ENCODE data around the gene FGF19. TPM values are rescaled to one million over a fixed set of nuclear protein-coding genes. Genes with fewer than 3 reads are reported as not detected.

The FGF19 gene, protein sequence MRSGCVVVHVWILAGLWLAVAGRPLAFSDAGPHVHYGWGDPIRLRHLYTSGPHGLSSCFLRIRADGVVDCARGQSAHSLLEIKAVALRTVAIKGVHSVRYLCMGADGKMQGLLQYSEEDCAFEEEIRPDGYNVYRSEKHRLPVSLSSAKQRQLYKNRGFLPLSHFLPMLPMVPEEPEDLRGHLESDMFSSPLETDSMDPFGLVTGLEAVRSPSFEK
- polyA plus RNA-seq (ENCODE audit: insufficient read length in 3 of 3) = 1 to 10 TPM in 2 of 3 donors, under 1 TPM in 1; 0.34 to 1.1 (median 1.1) TPM
- long read RNA-seq, donor 1 = 0 reads
- long read RNA-seq, donor 2 = 0 reads
- long read RNA-seq, donor 3, partial matches to known transcripts = 0 of 1 reads
- long read RNA-seq, donor 3, other reads (novel, unspliced or antisense) = 0 of 1 reads
- long read RNA-seq, donor 4 = 0 reads
- long read RNA-seq, donor 5, partial matches to known transcripts = 0 of 1 reads
- long read RNA-seq, donor 5, other reads (novel, unspliced or antisense) = 0 of 1 reads
- long read RNA-seq, donor 6 = 0 reads
- long read RNA-seq, donor 7, transcript FGF19-201 (3 exons, 2,447 nt) = major isoform, 5 of 5 reads
- long read RNA-seq, donor 7, partial matches to known transcripts = 0 of 5 reads
- long read RNA-seq, donor 7, other reads (novel, unspliced or antisense) = 0 of 5 reads
- long read RNA-seq, donor 8 = 0 reads
- long read RNA-seq, donor 9, partial matches to known transcripts = 0 of 2 reads
- long read RNA-seq, donor 9, other reads (novel, unspliced or antisense) = 0 of 2 reads
- long read RNA-seq, donor 10 = 0 reads
- long read RNA-seq, donor 11, partial matches to known transcripts = 0 of 1 reads
- long read RNA-seq, donor 11, other reads (novel, unspliced or antisense) = 0 of 1 reads
- long read RNA-seq, donor 12 = 0 reads
- long read RNA-seq, donor 13, partial matches to known transcripts = 0 of 1 reads
- long read RNA-seq, donor 13, other reads (novel, unspliced or antisense) = 0 of 1 reads
- long read RNA-seq, donor 14 = 0 reads
- long read RNA-seq, donor 15 = 0 reads
- long read RNA-seq, donor 16, partial matches to known transcripts = 0 of 1 reads
- long read RNA-seq, donor 16, other reads (novel, unspliced or antisense) = 0 of 1 reads

DNA sequence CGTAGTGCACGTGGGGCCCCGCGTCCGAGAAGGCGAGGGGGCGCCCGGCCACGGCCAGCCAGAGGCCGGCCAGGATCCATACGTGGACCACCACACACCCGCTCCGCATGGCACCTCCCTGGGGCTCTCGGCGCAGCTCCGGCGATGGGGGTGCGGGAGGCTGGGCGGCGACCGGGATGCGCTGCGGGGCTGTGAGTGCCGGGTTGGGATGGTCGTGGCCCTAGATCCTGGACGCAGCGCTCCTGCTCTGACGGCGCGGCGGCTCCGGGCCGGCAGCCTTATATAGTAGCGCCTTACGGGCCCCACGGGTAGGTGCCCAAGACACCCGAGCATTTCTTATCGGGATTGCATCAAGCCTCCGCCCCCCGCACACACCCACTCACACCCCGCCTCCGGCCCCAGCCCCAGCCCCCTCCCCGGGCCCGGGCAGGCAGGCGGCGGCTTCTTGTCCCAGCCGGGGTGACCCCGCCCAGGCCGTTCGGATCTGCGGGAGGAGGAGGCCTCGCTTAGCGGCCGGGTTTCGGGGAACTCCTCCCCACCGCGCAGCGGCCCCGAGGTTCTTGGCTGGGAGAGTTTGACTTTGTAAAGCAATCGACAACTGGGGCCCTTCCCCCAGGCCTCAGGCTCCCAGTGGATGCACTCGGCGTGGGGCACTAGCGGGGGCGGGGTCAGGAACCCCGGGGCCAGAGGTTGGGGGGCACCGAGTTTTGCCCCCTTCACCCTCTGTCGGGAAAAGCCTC, at the start of gene FGF19:
TSS of gene FGF19 (minus strand) at position 255 of the 740 bp plus-strand sequence. CDS start at position 109, 146 bp downstream.
- DNase-seq = no peak

DNA sequence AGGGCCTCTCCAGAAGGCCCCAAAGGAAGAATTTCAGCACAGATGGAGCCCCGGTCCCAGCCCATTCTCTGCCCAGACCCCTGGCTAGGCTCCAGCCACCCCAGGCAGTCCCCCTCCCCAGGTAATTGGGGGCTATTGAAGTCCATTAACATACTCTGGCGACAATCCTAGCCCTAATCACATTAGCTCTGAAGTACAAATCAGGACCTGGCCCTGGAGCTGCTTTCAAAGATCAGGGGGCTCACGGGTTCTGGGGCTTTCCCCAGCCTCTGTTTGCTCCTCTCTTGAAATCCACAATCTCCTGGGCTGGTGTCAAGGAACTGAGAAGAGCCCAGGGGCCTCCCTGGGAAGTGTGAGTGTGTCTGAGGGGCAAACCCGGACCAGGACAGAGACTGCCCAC, 49.1 kb upstream of the FGF19 start:
- no peak for DNase-seq

DNA sequence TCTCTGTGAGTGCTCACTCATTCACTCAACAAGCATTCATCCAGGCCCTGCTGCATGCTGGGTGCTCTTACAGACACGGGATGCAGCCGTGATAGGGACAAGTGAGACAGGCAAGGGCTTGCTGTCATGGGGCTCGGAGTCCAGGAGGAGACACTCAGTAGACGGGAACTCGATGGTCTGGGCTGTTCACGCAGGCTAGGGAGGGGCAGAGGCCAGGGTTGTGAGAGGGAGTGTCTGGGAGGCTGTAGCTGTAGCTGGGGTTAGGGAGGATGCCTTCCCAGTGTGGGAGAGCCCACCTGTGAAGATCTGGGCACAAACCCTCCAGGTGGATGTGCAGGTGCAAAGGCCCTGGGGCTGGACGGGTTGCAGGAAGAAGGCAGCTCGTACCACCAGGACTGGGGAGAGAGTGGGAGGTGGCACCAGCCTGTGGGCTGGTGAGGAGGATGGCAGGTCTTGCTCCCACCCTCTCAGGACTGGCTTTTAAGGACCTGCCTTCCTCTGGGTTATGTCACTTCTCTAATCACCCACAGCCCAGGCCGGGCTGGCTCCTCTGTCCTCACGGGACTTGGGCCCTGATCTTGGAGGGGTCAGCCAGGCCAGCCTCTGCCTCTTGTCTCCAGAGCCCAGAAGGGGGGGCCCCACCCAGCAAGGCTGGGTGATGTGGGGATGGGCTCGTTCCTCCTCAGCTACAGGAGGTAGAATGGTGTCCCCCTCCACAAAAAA, 47.2 kb upstream of the FGF19 start:
- DNase-seq = no peak

DNA sequence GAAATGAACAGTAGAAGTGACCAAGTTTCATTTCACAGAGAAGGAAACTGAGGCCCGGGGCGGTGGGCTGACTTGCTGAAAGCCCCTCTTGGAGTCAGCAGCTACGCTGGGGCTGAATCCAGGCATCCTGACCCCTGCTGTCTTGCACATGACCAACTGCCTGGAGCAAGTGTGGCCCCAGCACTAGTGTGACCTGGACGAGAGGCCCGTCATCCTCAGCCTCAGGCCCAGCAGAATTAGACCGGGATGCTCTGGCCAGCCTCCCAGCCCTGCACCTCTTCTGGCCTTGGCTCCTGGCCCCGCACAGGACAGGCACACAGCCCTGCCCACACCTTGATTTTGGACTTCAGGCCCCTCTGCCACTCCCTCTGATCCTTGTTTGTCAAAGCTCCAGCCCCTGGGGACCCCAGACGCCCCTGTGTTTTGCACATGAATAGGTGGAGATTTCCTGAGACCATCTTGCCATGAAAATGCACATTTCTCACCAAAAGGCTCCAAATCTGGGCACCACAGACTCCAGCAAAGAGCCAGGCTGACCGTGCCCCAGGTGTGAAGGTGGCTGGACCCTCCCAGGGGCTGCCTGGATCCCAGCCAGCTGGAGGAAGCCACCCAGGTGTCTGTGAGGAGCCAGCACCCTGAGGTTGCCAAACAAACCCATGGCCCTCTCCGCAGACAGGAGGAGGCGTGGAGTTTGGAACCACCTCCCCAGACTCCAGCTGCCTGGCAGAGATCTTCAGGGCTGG, 46.5 kb upstream of the FGF19 start:
- DNase-seq = no peak

DNA sequence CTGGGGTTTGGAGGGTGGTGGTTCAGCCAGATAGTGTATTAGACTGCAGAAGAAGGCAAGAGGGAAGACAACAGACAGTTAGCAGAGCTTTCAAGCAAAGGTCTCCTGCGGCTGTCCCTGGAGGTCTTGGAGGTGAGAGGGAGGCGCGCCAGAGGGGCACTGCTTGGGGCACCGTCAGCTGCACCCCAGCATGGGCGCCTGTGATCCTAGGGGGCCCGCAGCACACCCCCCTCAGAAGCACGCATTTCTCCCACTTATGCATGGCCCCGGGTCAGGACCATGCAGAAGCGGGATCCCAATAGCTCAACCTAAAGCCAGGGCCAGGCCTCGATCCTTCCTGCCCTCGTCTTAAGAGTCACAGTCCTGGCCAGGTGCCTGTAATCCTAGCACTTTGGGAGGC, 44.8 kb upstream of the FGF19 start:
- no peak for DNase-seq

DNA sequence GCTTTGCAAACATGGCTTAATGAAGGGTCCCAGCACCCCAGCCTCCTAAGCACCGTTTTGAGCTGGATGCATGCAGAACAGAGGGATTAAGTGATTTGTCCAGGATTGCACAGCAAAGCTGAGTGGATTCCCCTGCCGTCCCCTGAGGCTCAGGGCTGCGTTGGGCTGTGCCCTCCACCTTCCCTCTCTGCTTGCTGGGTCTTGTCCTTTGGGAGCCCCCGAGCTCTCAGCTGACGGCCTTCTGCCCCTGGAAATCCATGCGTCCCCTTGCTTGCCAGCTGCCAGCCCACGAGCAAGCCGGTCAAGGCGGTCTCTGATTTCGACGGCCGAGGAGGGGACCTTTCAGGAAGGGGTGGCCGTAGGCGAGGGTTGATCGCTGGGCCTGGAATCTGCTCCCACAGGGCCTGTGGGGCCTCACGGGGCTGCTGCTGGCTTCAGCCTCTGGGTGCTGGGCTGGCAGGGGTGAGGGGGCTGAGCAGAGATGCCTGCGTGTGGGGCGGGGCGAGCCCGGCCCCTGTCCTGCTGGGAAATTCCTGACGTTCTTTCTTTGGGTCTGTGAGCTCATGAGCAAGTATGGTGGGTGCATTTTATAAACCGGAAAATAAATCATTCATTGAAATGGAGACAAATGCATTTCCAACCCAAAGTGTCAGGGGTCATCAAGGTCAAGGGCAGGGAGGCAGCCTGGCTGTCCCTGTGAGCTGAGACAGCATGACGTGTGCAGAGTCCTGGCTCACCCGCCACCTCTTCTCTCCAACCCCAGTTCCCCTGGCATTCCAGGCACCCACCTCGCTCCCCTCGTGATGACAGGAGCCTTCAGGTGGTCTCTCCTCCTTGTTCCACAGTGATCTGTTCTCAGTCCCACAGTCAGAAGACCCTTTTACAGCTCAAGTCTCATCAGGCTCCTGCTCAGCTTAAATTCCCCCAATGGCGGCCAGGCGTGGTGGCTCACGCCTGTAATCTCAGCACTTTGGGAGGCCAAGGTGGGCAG, 43.2 kb upstream of the FGF19 start:
- DNase-seq = peak; percentile 16

DNA sequence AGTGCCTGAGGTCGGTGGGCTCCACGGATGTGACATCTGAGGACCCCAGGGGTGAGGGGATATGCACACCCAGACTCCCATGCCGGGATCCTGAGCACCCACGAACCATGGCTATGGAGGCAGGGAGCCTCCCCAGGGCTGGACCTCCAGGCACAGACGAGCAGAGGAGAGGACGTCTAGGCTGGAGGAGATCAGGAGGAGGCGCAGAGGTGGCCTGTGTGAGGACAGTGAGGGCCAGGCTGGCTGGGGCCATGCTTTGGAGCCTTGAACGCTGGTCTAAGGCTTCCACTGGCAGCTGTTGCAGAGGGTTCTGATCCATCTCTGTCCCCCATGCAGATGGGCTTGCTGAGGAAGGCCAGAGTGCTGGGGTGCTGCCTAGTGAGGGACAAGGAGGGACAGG, 42.3 kb upstream of the FGF19 start:
- DNase-seq = no peak

DNA sequence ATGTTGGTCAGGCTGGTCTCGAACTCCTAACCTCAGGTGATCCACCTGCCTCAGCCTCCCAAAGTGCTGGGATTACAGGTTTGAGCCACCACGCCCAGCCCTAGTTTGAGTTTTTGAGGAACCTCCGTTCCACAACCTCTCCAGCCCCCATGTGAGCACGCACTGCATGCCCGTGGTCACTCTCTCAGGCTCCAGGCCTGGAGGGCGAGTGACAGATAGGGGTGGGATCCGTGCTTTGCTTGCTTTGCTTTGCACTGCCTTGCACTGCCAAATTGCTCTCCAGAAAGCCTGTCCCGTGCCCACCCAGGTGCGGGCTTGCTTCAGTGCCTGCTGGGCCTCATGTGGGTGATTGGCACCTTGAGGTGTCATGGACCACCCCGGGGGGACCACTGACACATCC, 41.4 kb upstream of the FGF19 start:
- no peak for DNase-seq

DNA sequence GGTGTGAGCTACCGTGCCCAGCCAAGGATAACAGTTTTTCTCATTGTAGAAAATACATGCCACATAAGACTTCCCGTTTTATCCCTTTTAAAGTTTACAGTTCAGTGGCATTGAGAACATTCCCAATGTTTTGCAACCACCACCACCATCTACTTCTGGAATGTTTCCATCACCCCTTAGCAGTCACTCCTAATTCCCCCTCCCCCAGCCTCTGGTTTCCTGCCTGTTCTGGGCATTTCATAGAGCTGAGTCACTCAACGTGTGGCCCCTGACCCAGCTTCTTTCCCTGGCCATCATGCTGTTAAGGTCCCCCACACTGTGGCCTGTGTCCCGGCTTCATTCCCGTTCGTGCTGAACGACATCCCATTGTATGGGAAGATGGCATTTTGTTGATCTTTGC, 40.6 kb upstream of the FGF19 start:
- peak; percentile 22 for DNase-seq

DNA sequence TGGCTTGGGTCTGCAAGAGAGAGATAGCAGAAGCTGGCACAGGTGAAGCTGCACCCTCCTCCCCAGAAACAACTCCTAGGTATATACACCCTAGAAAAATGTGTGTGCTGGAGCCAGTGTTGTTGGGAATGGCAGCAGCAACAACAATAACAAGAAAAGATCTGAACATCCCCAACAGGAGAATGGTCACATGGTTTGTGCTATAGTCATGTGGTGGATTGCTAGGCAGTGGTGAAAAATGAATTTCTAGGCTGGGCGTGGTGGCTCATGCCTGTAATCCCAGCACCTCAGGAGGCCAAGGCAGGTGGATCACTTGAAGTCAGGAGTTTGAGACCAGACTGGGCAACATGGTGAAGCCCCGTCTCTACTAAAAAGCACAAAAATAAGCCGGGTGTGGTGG, 31.0 kb upstream of the FGF19 start:
- DNase-seq = no peak

DNA sequence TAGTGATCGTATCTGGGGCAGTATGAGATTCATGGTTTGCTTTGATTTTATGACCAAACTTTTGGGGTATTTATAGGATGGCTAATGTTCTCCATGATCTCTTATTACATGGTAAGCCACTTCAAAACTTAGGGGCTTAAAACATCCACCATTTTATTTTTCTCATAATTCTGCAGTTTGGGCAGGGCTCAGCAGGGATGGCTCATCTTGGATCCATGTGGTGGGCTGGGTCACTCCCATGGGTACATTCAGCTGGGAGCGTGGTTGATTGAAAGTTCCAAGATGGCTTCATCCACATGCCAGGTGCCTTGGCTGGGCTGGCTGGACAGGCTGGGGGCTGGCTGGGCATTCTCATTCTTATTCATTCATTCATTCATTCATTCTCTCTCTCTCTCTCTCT, 30.5 kb upstream of the FGF19 start:
- no peak for DNase-seq

DNA sequence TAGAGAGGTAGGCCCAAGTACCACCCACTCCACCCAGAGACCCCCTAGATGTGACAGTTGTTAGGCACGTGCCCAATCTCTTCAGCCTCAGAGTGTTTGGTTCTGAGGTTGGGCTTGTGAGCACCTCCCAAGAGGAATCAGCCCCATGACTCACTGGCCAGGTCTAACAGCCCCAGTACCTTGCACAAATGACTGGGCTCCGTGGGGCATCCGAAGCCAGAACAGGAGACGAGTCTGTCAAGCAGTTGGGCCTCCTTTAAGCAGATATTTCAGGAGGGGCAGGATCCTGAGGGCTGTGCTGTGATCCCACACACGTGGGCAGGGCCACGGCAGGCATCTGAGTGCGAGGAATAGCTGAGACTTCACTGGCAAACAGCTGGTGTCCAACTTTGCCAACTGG, 29.1 kb upstream of the FGF19 start:
- DNase-seq = no peak

DNA sequence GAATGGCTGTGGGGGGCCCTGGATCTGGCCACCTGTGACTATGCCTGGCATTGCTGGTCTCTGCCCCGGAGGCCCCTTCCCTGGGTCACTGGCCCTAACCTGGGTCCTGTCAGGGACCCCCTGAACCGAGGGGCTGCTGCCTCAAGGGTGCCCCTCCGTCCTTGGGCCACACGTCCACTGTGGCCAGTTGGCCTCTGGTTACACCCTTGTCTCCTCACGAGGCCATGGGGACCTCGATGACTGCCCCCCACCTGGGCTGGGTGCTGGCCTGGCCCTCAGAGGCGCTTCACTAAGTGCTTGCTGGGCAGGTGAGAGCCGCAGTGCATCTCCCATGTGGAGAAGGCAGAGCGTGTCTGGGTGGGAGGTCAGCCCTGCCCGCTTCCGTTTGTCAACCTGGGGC, 27.3 kb upstream of the FGF19 start:
- no peak for DNase-seq

DNA sequence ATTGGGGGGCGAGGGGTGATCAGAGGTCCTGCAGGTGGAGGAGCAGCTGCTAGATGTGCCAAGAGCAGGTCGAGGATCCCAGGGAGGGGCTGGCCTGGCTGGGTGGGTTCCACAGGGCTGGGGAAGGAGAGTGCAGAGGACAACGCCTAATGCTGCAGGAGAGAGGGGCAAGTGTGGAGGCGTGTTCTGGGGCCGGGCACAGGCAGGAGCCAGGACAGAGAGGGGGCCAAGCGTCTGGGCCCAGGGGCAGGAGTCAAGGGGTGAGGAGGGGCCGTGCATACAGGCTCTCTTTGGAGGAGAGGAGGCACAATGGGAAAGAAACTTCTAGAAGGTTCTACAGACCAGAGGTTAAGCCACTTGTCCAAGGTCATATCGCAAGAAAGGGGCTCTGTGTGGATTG, 26.7 kb upstream of the FGF19 start:
- no peak for DNase-seq

DNA sequence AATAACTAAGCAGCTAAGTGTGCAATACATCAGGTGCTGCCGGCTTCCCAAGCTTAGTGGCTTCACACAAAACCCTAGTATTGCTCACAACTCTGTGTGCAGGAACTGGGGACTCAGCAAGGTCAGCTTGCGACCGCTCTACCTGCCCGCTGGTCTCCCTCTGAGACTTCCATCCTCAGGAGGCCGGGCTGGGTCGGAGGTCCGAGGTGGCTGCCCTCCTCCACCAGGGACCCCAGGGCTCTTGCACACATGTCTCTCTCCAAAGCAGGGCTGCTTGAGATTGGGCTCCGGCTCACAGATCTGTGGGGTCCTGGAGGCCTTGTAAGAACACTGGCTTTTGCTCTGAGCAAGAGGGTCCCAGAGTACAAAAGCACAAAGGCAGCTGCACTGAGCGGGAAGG, 25.4 kb upstream of the FGF19 start:
- no peak for DNase-seq

DNA sequence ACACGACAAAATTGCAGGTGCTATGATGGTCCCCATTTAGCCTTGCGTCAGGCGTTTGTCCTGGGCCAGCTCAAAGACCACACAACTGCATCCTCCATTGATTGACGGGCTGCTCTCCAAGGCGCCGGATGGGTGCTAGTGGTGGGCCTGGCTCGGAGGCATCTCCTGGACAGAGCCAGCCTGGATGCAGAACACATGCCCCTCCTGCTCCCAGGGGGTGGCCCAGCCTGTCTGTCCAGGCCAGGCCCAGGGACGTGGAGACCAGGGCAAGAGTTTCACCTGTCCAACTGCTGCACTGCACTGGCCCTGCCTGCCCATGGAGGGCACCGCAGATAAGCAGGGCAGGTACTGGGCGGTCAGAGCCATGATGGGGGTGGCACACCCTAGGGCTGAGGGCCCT, 23.4 kb upstream of the FGF19 start:
- no peak for DNase-seq

DNA sequence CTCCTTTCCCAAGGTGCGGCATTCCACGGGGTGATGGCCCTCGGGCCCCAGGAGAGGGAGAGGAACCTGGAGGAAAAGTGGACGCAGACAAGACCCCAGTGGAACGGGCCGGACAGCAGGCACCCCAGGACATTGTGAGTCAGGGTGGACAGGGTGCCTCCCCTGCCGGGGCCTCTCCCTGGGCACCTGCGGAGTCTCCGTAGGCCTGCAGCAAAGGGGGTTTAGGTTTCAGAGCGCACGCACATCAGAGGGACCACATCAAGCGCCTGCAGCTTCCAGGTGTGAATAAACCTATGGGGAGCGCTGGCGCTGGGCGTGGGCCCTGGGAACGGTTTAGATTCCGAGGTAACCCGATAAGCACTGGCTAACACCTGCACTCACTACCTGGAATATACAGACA, 22.7 kb upstream of the FGF19 start:
- no peak for DNase-seq

DNA sequence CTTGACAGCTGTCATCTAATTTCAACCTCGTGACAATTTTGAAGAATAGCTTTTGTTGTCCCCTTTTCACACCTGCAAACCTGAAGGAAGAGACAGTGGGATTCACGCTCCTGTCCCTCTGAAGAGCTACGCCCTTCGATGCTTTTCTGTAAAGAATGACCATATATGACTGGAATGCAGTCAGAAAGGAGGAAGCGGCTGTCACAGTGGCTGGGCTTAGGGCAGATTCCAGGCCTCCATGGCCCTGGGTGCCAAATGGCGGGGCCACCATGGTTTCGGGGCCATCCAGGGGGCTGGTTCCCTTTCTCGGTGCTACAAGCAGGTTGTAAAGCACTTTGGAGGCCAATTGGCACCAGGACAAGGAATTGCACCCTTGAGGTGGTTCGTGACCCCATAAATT, 22.2 kb upstream of the FGF19 start:
- DNase-seq = no peak

DNA sequence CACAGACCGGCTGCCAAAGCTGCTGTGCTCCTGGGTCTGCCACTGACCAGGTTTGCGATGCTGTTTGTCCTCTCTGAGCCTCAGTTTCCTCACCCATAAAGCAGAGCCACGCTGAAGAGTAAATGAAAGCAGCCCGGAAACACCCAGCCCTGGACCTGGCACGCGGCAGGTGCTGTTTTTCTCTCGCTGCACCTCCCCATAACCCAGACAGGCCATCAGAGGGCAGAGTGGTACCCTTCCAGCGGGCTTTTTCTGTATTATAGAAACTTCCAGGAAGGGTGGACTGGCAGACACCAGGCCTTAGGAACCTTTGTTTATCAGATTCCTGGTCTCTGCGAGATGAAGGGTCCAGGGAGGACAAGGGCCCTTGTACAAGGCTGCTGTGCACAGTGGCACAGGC, 17.9 kb upstream of the FGF19 start:
- no peak for DNase-seq
